ENCODE measurements around the gene NRF1. TPM values are rescaled to one million over a fixed set of nuclear protein-coding genes. Genes with fewer than 3 reads are reported as not detected.

NRF1 gene
- total and polyA plus RNA-seq, 10 of the 15 experiments (the other 5 are each of a cell fraction or from before 2014, with no cell fraction given): 3.5 to 23.1 (median 13.5) TPM

DNA sequence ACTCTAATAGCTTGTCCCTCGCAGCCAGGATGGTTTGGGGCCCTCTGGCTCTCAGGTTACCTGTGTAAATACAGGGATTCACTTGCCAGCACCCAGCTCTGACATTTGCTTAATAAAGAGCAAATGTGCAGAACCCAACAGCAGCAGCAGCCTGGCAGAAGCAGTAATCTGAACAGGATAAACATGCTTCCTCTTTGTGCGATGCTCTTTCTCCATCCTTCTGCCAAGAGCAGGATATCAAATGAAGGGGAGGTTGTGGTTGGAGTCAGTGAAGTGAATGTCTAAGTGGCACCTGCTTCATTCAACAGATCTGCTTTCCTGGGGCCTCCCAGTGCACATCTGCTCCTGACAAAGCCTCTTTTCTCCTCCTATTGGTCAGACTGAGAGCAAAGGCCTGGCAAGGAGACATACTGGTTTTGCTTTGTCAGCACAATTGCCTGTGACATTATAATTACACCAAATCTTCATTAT lies 130.3 kb downstream of the NRF1 start:
- Histone ChIP-seq H3K36me3 (ENCODE audit: control insufficient read depth in 2 of 2, insufficient read depth in 2 of 2, low read length in 1 of 2) (peaks cover 0 to 3% of the 10 kb centered on the region in 2 experiments; a peak in 2 of 4 replicates), H3K27ac (ENCODE audit: control insufficient read depth, insufficient read depth) (no peak overlapping the region)
- TF ChIP-seq SIX5 (IDR thresholded peaks at IDR 0.05; ENCODE audit: low read depth, low read length, severe bottlenecking) (no peak), POU2F2 (IDR thresholded peaks at IDR 0.05; ENCODE audit: borderline replicate concordance, low read depth, low read length) (no peak), MTA3 (IDR thresholded peaks at IDR 0.05; ENCODE audit: borderline replicate concordance, low read length) (no peak), GABPA (IDR thresholded peaks at IDR 0.05; ENCODE audit: low read depth) (no peak), ESRRA (IDR thresholded peaks at IDR 0.05; ENCODE audit: low read length) (no peak), DPF2 (IDR thresholded peaks at IDR 0.05) (no peak), RB1 (IDR thresholded peaks at IDR 0.05; ENCODE audit: borderline replicate concordance) (no peak), HDAC2 (IDR thresholded peaks at IDR 0.05) (no peak), EP300 (IDR thresholded peaks at IDR 0.05; ENCODE audit: borderline replicate concordance in 1 of 2, control insufficient read depth in 1 of 2, low read depth in 2 of 2, low read length in 2 of 2) (no peak), RELA (IDR thresholded peaks at IDR 0.05; ENCODE audit: borderline replicate concordance, partially characterized antibody) (no peak), RAD51 (IDR thresholded peaks at IDR 0.05) (no peak), MXI1 (IDR thresholded peaks at IDR 0.05; ENCODE audit: low read depth, low read length) (no peak), GATAD2B (conservative IDR thresholded peaks at IDR 0.05; ENCODE audit: low read depth) (no peak), SMARCA5 (IDR thresholded peaks at IDR 0.05) (no peak), HDGF (IDR thresholded peaks at IDR 0.05) (no peak), BRCA1 (IDR thresholded peaks at IDR 0.05; ENCODE audit: low read depth, low read length) (no peak)
- TF ChIP-seq, protein P1, sequence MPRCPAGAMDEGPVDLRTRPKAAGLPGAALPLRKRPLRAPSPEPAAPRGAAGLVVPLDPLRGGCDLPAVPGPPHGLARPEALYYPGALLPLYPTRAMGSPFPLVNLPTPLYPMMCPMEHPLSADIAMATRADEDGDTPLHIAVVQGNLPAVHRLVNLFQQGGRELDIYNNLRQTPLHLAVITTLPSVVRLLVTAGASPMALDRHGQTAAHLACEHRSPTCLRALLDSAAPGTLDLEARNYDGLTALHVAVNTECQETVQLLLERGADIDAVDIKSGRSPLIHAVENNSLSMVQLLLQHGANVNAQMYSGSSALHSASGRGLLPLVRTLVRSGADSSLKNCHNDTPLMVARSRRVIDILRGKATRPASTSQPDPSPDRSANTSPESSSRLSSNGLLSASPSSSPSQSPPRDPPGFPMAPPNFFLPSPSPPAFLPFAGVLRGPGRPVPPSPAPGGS (IDR thresholded peaks at IDR 0.05; ENCODE audit: borderline replicate concordance, insufficient read depth, low read depth, low read length, poor library complexity, severe bottlenecking): no peak
- TF ChIP-seq, protein P2, sequence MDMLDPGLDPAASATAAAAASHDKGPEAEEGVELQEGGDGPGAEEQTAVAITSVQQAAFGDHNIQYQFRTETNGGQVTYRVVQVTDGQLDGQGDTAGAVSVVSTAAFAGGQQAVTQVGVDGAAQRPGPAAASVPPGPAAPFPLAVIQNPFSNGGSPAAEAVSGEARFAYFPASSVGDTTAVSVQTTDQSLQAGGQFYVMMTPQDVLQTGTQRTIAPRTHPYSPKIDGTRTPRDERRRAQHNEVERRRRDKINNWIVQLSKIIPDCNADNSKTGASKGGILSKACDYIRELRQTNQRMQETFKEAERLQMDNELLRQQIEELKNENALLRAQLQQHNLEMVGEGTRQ (IDR thresholded peaks at IDR 0.05; ENCODE audit: borderline replicate concordance, low read depth, low read length): no peak
- TF ChIP-seq, protein P3, sequence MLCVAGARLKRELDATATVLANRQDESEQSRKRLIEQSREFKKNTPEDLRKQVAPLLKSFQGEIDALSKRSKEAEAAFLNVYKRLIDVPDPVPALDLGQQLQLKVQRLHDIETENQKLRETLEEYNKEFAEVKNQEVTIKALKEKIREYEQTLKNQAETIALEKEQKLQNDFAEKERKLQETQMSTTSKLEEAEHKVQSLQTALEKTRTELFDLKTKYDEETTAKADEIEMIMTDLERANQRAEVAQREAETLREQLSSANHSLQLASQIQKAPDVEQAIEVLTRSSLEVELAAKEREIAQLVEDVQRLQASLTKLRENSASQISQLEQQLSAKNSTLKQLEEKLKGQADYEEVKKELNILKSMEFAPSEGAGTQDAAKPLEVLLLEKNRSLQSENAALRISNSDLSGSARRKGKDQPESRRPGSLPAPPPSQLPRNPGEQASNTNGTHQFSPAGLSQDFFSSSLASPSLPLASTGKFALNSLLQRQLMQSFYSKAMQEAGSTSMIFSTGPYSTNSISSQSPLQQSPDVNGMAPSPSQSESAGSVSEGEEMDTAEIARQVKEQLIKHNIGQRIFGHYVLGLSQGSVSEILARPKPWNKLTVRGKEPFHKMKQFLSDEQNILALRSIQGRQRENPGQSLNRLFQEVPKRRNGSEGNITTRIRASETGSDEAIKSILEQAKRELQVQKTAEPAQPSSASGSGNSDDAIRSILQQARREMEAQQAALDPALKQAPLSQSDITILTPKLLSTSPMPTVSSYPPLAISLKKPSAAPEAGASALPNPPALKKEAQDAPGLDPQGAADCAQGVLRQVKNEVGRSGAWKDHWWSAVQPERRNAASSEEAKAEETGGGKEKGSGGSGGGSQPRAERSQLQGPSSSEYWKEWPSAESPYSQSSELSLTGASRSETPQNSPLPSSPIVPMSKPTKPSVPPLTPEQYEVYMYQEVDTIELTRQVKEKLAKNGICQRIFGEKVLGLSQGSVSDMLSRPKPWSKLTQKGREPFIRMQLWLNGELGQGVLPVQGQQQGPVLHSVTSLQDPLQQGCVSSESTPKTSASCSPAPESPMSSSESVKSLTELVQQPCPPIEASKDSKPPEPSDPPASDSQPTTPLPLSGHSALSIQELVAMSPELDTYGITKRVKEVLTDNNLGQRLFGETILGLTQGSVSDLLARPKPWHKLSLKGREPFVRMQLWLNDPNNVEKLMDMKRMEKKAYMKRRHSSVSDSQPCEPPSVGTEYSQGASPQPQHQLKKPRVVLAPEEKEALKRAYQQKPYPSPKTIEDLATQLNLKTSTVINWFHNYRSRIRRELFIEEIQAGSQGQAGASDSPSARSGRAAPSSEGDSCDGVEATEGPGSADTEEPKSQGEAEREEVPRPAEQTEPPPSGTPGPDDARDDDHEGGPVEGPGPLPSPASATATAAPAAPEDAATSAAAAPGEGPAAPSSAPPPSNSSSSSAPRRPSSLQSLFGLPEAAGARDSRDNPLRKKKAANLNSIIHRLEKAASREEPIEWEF (IDR thresholded peaks at IDR 0.05; ENCODE audit: insufficient replicate concordance, low read depth, low read length): no peak

More for the DNA sequence above, 130.3 kb downstream of the NRF1 start:
- RAD21 ChIA-PET (ENCODE audit: unreplicated experiment): no interaction called here
- no peak for DNase-seq (ENCODE audit: low read depth, low spot score)
- BruUV-seq (replicated peaks): no TSS peak
- Histone ChIP-seq H2AFZ (ENCODE audit: control insufficient read depth, low read depth, low read length) (no peak overlapping the region), H4K20me1 (ENCODE audit: control insufficient read depth, insufficient read depth) (no peaks in the 10 kb centered on the region), H3K9me3 (replicated peaks; ENCODE audit: control insufficient read depth, insufficient read depth, low read length) (no peaks in the 10 kb centered on the region), H3K4me2 (ENCODE audit: control insufficient read depth, insufficient read depth) (no peak overlapping the region), H3K9ac (ENCODE audit: control insufficient read depth, insufficient read depth, low read length) (no peak overlapping the region), H3K79me2 (ENCODE audit: control insufficient read depth, insufficient read depth, low read length) (no peaks in the 10 kb centered on the region), H3K27me3 (replicated peaks in 1 of 2; ENCODE audit: control insufficient read depth in 2 of 2, insufficient read depth in 2 of 2, low read length in 1 of 2) (no peaks in the 10 kb centered on the region), H3K4me3 (no peak overlapping the region), H3K4me1 (ENCODE audit: control insufficient read depth, insufficient read depth, low read length) (no peaks in the 10 kb centered on the region)
- ATAC-seq: no peak
- 66% methylated on average over 2 of the region's 2 CpGs for WGBS (ENCODE audit: insufficient coverage, insufficient replicate concordance, low lambda C conversion rate, missing lambda C conversion rate)
- CTCF ChIA-PET: no interaction called here
- intact Hi-C loops (cut with micrococcal nuclease; ENCODE audit: unreplicated experiment): loop anchor here (10.0 kb wide), 1 partner anchor 273 kb away; no protein-coding TSS in a partner anchor
- POLR2A ChIA-PET: no interaction called here
- in situ Hi-C loops (cut with MboI): no loop called here
- no peak for FAIRE-seq
- SMC1A ChIA-PET (ENCODE audit: uncharacterized antibody, unreplicated experiment): no interaction called here
